Body of pancreas (tissue), 4 donors: ENCODE measurements around the gene NYNRIN.

Experiments used
- POLR2A ChIP-seq, 3 donors: fragments of 450-650 bp; IDR thresholded peaks; one replicate each; pipeline ENCODE4 v1.6.1; 2016; ENCODE audit warnings: antibody characterized with exemption in 3 of 3, mild to moderate bottlenecking in 2 of 3
- TF ChIP-seq, protein P1 (sequence below), 7 experiments: fragments of 450-650 bp in 4 of 7; fragments of 200-600 bp in 3 of 7; sonication (generic) in 3 of 7; IDR thresholded peaks; one replicate each; pipeline ENCODE4 v1.5.1; 2016 to 2019; ENCODE audit warnings: antibody characterized with exemption in 7 of 7

DNA sequence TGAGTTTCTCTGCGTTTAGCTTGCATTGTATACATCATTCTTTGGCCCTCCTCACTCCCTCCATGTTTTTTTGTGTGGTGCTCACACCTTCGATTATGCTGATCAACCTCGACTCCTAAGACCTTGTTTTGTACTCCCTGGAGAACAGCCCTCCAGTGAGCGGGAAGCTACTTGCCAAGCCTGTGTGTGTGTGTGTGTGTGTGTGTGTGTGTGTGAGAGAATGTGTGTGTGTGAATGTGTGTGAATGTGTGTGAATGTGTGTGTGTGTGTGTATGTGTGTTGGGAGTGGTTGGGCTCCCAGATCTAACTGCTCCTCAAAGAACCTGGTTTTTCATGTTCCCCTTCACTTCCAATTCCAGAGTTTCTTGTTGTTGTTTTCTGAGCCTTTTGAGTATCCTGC, 6.0 kb downstream of the NYNRIN start:
- TF ChIP-seq, protein P1, sequence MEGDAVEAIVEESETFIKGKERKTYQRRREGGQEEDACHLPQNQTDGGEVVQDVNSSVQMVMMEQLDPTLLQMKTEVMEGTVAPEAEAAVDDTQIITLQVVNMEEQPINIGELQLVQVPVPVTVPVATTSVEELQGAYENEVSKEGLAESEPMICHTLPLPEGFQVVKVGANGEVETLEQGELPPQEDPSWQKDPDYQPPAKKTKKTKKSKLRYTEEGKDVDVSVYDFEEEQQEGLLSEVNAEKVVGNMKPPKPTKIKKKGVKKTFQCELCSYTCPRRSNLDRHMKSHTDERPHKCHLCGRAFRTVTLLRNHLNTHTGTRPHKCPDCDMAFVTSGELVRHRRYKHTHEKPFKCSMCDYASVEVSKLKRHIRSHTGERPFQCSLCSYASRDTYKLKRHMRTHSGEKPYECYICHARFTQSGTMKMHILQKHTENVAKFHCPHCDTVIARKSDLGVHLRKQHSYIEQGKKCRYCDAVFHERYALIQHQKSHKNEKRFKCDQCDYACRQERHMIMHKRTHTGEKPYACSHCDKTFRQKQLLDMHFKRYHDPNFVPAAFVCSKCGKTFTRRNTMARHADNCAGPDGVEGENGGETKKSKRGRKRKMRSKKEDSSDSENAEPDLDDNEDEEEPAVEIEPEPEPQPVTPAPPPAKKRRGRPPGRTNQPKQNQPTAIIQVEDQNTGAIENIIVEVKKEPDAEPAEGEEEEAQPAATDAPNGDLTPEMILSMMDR (IDR thresholded peaks at IDR 0.05), result no peak
- TF ChIP-seq POLR2A (IDR thresholded peaks at IDR 0.05), result no peak
